ENCODE data around the gene CFAP43. TPM values are rescaled to one million over a fixed set of nuclear protein-coding genes. Genes with fewer than 3 reads are reported as not detected.
"Not testable (repeated sequence)": the region's sequence is repeated elsewhere in the genome, so short reads cannot be mapped to it uniquely, and the experiment has no call there.

The CFAP43 gene
- total and polyA plus RNA-seq, 4 donors: 13.4 to 42.5 (median 15.3) TPM

DNA sequence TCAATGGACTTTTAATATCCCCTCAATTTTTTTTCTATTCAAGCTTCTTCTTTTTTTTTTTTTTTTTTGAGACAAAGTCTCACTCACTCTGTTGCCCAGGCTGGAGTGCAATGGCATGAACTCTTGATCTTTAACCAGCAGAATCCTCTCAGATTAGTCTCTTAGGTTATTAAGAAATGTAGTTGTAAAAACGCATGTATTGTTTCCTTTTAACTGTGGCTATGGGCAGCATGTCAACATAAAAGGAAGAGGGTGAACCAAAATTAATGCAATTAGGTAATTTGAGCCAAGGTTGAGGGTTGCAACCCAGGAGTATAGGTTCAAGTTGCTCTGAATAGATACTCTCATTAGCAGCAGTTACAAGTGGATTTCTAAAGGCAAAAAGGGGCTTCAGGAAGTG is 18.2 kb upstream of the CFAP43 start:
- no peak for DNase-seq (ENCODE audit: low read depth in 4 of 6, low spot score in 6 of 6)
- Histone ChIP-seq H3K27ac (ENCODE audit: low read depth, low read length) (no peak overlapping the region), H3K4me3 (ENCODE audit: low read depth, low read length) (no peak overlapping the region), H3K9me3 (ENCODE audit: control insufficient read depth, insufficient read depth, low read length) (no peaks in the 10 kb centered on the region), H3K27me3 (ENCODE audit: control insufficient read depth, insufficient read depth, low read length) (peaks cover 2% of the 10 kb centered on the region), H3K36me3 (ENCODE audit: control insufficient read depth, insufficient read depth, low read length) (no peaks in the 10 kb centered on the region), H3K4me1 (ENCODE audit: control insufficient read depth, insufficient read depth, low read length) (peaks cover 5% of the 10 kb centered on the region)
- WGBS (ENCODE audit: insufficient coverage): 67% methylated on average over 1 of the region's 1 CpG

DNA sequence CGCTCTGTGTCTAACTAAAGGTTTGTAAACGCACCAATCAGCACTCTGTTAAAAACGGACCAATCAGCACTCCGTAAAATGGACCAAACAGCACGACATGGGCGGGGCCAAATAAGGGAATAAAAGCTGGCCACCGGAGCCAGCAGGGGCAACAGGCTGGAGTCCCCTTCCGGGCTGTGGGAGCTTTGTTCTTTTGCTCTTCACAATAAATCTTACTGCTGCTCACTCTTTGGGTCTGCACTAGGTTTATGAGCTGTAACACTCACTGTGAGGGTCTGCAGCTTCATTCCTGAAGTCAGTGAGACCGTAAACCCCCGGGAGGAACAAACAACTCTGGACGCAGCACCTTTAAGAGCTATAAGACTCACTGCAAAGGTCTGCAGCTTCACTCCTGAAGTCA is 16.8 kb upstream of the CFAP43 start:
- H3K9me3 ChIP-seq (ENCODE audit: control insufficient read depth, insufficient read depth, low read length); DNase-seq (ENCODE audit: low read depth in 4 of 6, low spot score in 6 of 6); H3K27ac ChIP-seq (ENCODE audit: low read depth, low read length); H3K4me1 ChIP-seq (ENCODE audit: control insufficient read depth, insufficient read depth, low read length); H3K27me3 ChIP-seq (ENCODE audit: control insufficient read depth, insufficient read depth, low read length); H3K36me3 ChIP-seq (ENCODE audit: control insufficient read depth, insufficient read depth, low read length); H3K4me3 ChIP-seq (ENCODE audit: low read depth, low read length): not testable (repeated sequence)
- 72% methylated on average over 11 of the region's 11 CpGs for WGBS (ENCODE audit: insufficient coverage)

DNA sequence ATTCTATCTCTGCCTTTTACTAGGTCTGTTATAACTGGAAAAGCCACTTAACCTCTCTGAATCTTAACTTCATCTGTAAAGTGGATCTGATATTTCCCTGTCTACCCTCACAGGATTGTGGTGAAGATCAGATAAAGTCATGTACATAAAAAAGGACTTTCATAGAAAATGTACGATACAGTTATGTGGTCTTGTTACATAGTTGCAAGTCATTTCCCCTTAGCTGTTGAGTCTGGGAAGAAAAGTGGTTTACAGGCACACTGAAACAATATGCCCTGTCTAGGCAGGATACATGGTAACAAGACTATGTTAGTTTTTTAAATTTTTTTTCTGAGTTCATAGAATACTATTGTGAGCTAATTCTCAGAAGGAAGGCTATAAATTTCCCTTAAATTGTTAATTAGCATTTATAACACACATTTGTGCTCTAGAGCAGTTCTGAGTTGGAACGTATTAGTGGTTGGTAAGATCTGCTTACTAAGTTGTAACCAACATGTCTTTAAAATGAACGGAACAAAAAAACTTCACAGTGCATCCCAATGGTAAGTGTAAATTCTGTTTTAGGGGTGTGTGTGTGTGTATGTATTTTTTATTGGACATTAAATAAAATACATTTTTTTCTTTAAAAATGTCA is 15.5 kb upstream of the CFAP43 start:
- Histone ChIP-seq H3K9me3 (ENCODE audit: control insufficient read depth, insufficient read depth, low read length) (no peaks in the 10 kb centered on the region), H3K27me3 (ENCODE audit: control insufficient read depth, insufficient read depth, low read length) (peaks cover 2% of the 10 kb centered on the region), H3K4me1 (ENCODE audit: control insufficient read depth, insufficient read depth, low read length) (no peaks in the 10 kb centered on the region), H3K4me3 (ENCODE audit: low read depth, low read length) (no peak overlapping the region), H3K27ac (ENCODE audit: low read depth, low read length) (no peak overlapping the region), H3K36me3 (ENCODE audit: control insufficient read depth, insufficient read depth, low read length) (no peaks in the 10 kb centered on the region)
- DNase-seq (ENCODE audit: low read depth in 4 of 6, low spot score in 6 of 6): no peak
- no CpG with 5 or more reads among the region's 3 CpGs for WGBS (ENCODE audit: insufficient coverage)

DNA sequence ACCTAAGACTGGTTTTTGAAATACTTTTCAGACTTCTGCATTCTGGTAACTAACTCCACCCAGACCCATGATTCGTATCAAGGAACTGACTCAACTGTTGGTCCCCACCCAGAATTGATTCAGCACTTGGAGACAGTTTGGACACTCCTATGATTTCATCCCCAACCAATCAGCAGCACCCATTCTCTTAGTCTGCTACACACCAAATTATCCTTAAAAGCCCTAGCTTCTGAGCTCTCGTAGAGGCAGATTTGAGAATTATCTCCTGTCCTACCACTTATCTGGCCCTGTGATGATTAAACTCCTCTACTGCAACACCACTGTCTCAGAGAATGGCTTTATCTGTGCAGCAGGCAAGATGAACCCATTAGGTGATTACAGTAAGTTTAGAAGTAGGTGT is 14.8 kb upstream of the CFAP43 start:
- WGBS (ENCODE audit: insufficient coverage): 69% methylated on average over 1 of the region's 2 CpGs

DNA sequence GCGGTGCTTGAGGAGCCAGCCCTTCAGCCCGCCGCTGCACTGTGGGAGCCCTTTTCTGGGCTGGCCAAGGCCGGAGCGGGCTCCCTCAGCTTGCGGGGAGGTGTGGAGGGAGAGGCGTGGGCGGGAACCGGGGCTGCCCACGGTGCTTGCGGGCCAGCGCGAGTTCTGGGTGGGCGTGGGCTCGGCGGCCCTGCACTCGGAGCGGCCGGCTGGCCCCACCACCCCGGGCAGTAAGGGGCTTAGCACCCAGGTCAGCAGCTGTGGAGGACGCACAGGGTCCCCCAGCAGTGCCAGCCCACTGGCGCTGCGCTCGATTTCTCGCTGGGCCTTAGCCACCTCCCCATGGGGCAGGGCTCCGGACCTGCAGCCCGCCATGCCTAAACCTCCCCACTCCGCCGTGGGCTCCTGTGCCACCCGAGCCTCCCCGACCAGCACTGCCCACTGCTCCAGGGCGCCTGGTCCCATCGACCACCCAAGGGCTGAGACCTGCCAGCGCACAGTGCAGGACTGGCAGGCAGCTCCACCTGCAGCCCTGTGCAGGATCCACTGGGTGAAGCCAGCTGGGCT is 13.0 kb upstream of the CFAP43 start:
- Histone ChIP-seq H3K4me1 (ENCODE audit: control insufficient read depth, insufficient read depth, low read length) (no peaks in the 10 kb centered on the region), H3K36me3 (ENCODE audit: control insufficient read depth, insufficient read depth, low read length) (no peaks in the 10 kb centered on the region), H3K9me3 (ENCODE audit: control insufficient read depth, insufficient read depth, low read length) (no peaks in the 10 kb centered on the region), H3K27me3 (ENCODE audit: control insufficient read depth, insufficient read depth, low read length) (no peaks in the 10 kb centered on the region), H3K4me3 (ENCODE audit: low read depth, low read length) (no peak overlapping the region), H3K27ac (ENCODE audit: low read depth, low read length) (no peak overlapping the region)
- DNase-seq (ENCODE audit: low read depth in 4 of 6, low spot score in 6 of 6): no peak
- WGBS (ENCODE audit: insufficient coverage): 99% methylated on average over 31 of the region's 34 CpGs

More for the DNA sequence above, 14.8 kb upstream of the CFAP43 start:
- Histone ChIP-seq H3K36me3 (ENCODE audit: control insufficient read depth, insufficient read depth, low read length) (no peaks in the 10 kb centered on the region), H3K4me1 (ENCODE audit: control insufficient read depth, insufficient read depth, low read length) (no peaks in the 10 kb centered on the region), H3K4me3 (ENCODE audit: low read depth, low read length) (no peak overlapping the region), H3K27ac (ENCODE audit: low read depth, low read length) (no peak overlapping the region), H3K27me3 (ENCODE audit: control insufficient read depth, insufficient read depth, low read length) (peaks cover 2% of the 10 kb centered on the region), H3K9me3 (ENCODE audit: control insufficient read depth, insufficient read depth, low read length) (no peaks in the 10 kb centered on the region)
- no peak for DNase-seq (ENCODE audit: low read depth in 4 of 6, low spot score in 6 of 6)

DNA sequence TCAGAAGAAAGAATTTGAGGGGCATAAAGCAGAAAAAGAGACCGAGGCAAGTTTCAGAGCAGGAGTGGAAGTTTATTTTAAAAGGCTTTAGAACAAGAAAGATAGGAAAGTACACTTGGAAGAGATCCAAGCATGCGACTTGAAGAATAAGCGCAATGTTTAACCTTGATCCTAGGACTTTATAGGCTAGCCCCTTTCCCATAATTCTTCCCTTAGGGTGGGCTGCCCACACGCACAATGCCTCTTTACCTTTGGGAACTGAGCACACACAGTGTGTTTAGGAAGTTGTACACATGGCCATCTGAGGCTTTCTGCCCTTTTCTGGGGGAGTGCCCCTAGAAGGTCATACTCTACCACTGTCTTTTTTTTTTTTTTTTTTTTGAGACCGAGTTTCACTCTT is 11.3 kb upstream of the CFAP43 start:
- H3K27ac ChIP-seq (ENCODE audit: low read depth, low read length): no peak overlapping the region
- no peaks in the 10 kb centered on the region for H3K4me1 ChIP-seq (ENCODE audit: control insufficient read depth, insufficient read depth, low read length)
- 90% methylated on average over 4 of the region's 5 CpGs for WGBS (ENCODE audit: insufficient coverage)
- H3K4me3 ChIP-seq (ENCODE audit: low read depth, low read length): no peak overlapping the region
- no peaks in the 10 kb centered on the region for H3K36me3 ChIP-seq (ENCODE audit: control insufficient read depth, insufficient read depth, low read length)
- no peaks in the 10 kb centered on the region for H3K27me3 ChIP-seq (ENCODE audit: control insufficient read depth, insufficient read depth, low read length)
- H3K9me3 ChIP-seq (ENCODE audit: control insufficient read depth, insufficient read depth, low read length): no peaks in the 10 kb centered on the region
- no peak for DNase-seq (ENCODE audit: low read depth in 4 of 6, low spot score in 6 of 6)

DNA sequence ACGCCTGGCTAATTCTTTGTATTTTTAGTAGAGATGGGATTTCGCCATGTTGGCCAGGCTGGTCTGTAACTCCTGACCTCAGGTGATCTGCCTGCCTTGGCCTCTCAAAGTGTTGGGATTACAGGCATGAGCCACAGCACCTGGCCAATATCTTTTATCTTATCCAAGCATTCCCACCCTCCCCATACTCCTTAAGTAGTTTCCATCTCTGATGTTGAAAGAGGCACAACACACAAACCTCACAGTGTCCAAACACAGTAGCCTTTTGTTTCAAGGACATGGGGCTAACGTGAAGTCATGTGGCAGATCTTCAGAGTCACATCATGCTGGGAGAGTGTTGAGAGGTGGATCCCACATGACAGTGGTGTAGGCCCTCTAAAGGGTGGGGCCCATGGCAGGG is 10.8 kb upstream of the CFAP43 start:
- H3K27ac ChIP-seq (ENCODE audit: low read depth, low read length); DNase-seq (ENCODE audit: low read depth in 4 of 6, low spot score in 6 of 6); H3K4me1 ChIP-seq (ENCODE audit: control insufficient read depth, insufficient read depth, low read length); H3K4me3 ChIP-seq (ENCODE audit: low read depth, low read length); H3K9me3 ChIP-seq (ENCODE audit: control insufficient read depth, insufficient read depth, low read length); H3K36me3 ChIP-seq (ENCODE audit: control insufficient read depth, insufficient read depth, low read length); H3K27me3 ChIP-seq (ENCODE audit: control insufficient read depth, insufficient read depth, low read length): not testable (repeated sequence)
- 92% methylated on average over 2 of the region's 3 CpGs for WGBS (ENCODE audit: insufficient coverage)

DNA sequence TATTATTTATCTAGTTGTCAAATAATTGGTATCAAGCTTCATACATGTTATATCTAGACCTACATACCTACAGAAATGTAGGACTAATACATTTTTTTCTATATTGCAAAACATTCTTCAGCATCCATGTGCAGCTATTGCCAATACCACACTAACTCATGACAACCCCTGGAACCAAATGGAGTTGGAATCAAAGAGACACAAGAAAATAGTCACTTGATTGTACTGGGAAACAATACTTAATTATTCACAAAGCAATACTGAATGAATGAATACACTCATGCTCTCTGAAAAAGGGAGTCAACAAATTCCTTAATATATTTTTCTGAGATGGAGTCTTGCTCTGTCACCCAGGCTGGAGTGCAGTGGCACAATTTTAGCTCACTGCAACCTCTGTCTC is 10.4 kb upstream of the CFAP43 start:
- H3K27me3 ChIP-seq (ENCODE audit: control insufficient read depth, insufficient read depth, low read length): no peaks in the 10 kb centered on the region
- H3K4me1 ChIP-seq (ENCODE audit: control insufficient read depth, insufficient read depth, low read length): no peaks in the 10 kb centered on the region
- H3K36me3 ChIP-seq (ENCODE audit: control insufficient read depth, insufficient read depth, low read length): no peaks in the 10 kb centered on the region
- H3K9me3 ChIP-seq (ENCODE audit: control insufficient read depth, insufficient read depth, low read length): no peaks in the 10 kb centered on the region
- no peak for DNase-seq (ENCODE audit: low read depth in 4 of 6, low spot score in 6 of 6)
- no peak overlapping the region for H3K27ac ChIP-seq (ENCODE audit: low read depth, low read length)
- no peak overlapping the region for H3K4me3 ChIP-seq (ENCODE audit: low read depth, low read length)

DNA sequence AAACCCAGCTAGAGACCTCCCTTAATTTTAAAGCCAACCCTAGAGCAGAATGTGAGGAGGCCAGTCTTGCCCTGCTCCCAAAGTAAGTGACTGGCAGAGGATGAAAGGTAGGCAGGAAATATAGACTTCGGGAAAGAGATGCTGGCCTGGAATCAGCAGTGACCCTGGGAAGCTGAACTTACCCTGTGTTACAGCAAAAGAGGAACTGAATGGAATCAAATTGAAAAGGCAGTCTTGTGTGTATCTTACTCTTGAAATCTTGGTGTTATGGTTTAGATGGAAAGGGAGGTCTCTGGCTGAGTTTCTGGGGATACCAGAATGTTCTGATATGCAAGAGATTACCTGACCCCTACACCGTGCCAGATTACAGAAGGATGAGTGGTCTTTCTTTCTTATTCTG is 7.9 kb upstream of the CFAP43 start:
- H3K9me3 ChIP-seq (ENCODE audit: control insufficient read depth, insufficient read depth, low read length): peaks cover 2% of the 10 kb centered on the region
- no peak overlapping the region for H3K4me3 ChIP-seq (ENCODE audit: low read depth, low read length)
- no peaks in the 10 kb centered on the region for H3K36me3 ChIP-seq (ENCODE audit: control insufficient read depth, insufficient read depth, low read length)
- H3K27ac ChIP-seq (ENCODE audit: low read depth, low read length): no peak overlapping the region
- H3K4me1 ChIP-seq (ENCODE audit: control insufficient read depth, insufficient read depth, low read length): no peaks in the 10 kb centered on the region
- H3K27me3 ChIP-seq (ENCODE audit: control insufficient read depth, insufficient read depth, low read length): no peaks in the 10 kb centered on the region
- DNase-seq (ENCODE audit: low read depth in 4 of 6, low spot score in 6 of 6): no peak
- 86% methylated on average over 1 of the region's 2 CpGs for WGBS (ENCODE audit: insufficient coverage)

DNA sequence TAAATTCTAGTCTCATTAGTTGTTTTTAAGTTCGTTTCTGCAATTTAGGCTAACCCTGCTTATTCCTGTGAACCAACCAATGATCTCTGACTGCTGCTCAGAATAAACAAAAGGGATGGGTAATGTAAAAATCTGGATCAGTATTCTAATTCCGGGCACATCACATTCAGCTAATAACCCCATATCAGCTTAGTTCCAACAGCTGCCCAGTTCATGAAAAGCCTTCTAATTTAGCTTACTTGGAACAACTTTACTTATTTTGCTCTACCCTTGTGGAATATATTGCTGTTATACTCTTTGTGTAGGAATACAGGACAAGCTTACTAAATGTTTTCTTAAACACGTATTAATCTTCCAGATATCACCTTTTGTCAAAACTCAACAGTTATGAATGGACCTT is 3.6 kb upstream of the CFAP43 start:
- no peak for DNase-seq (ENCODE audit: low read depth in 4 of 6, low spot score in 6 of 6)
- Histone ChIP-seq H3K4me1 (ENCODE audit: control insufficient read depth, insufficient read depth, low read length) (peaks cover 11% of the 10 kb centered on the region), H3K4me3 (ENCODE audit: low read depth, low read length) (no peak overlapping the region), H3K27me3 (ENCODE audit: control insufficient read depth, insufficient read depth, low read length) (no peaks in the 10 kb centered on the region), H3K27ac (ENCODE audit: low read depth, low read length) (no peak overlapping the region), H3K36me3 (ENCODE audit: control insufficient read depth, insufficient read depth, low read length) (no peaks in the 10 kb centered on the region), H3K9me3 (ENCODE audit: control insufficient read depth, insufficient read depth, low read length) (peaks cover 6% of the 10 kb centered on the region)
- WGBS (ENCODE audit: insufficient coverage): no CpG with 5 or more reads among the region's 3 CpGs
